Smooth muscle cell (in vitro differentiated cells): ENCODE measurements around the gene SCO1. TPM values are rescaled to one million over a fixed set of nuclear protein-coding genes. Genes with fewer than 3 reads are reported as not detected.
"Not testable (repeated sequence)": the region's sequence is repeated elsewhere in the genome, so short reads cannot be mapped to it uniquely, and the experiment has no call there.

Source experiments
- DNase-seq: peaks from one replicate; lab custom pipeline; 2025; ENCODE audit not compliant: unreplicated experiment; lab: John Stamatoyannopoulos, UW
- H2AFZ ChIP-seq: fragments of 200-600 bp; sonication (generic); 2 replicates; pipeline ENCODE4 v1.6.0; 2016; ENCODE audit warnings: antibody characterized with exemption, low read depth, mild to moderate bottlenecking
- H3F3A ChIP-seq: fragments of 200-600 bp; sonication (generic); 2 replicates; pipeline ENCODE4 v1.6.0; 2017; ENCODE audit warnings: antibody characterized with exemption, low read depth
- H3K27ac ChIP-seq: fragments of 200-600 bp; sonication (generic); 2 replicates; pipeline ENCODE4 v1.5.1; 2016; ENCODE audit warnings: low read depth, mild to moderate bottlenecking
- H3K27me3 ChIP-seq: fragments of 200-600 bp; sonication (generic); 2 replicates; pipeline ENCODE4 v1.6.1; 2016; ENCODE audit warnings: low read depth, mild to moderate bottlenecking
- H3K36me3 ChIP-seq: fragments of 200-600 bp; sonication (generic); 2 replicates; pipeline ENCODE4 v1.5.1; 2016; ENCODE audit warnings: low read depth
- H3K4me1 ChIP-seq: fragments of 200-600 bp; sonication (generic); 2 replicates; pipeline ENCODE4 v1.5.1; 2016; ENCODE audit warnings: low read depth
- H3K4me2 ChIP-seq: fragments of 200-600 bp; sonication (generic); 2 replicates; pipeline ENCODE4 v1.6.0; 2016; ENCODE audit warnings: mild to moderate bottlenecking
- H3K4me3 ChIP-seq: fragments of 200-600 bp; sonication (generic); 2 replicates; pipeline ENCODE4 v1.5.1; 2016; ENCODE audit warnings: mild to moderate bottlenecking
- H3K79me2 ChIP-seq: fragments of 200-600 bp; sonication (generic); 2 replicates; pipeline ENCODE4 v1.6.0; 2016; ENCODE audit warnings: low read depth, mild to moderate bottlenecking
- H3K9ac ChIP-seq: fragments of 200-600 bp; sonication (generic); 2 replicates; pipeline ENCODE4 v1.6.0; 2016; ENCODE audit warnings: low read depth
- H3K9me3 ChIP-seq: fragments of 200-600 bp; sonication (generic); replicated peaks from 2 replicates; pipeline ENCODE4 v1.5.1; 2016; ENCODE audit warnings: low read depth
- H4K20me1 ChIP-seq: fragments of 200-600 bp; sonication (generic); 2 replicates; pipeline ENCODE4 v1.6.0; 2016; ENCODE audit warnings: low read depth
- WGBS: methylation state at CpG from one replicate; pipeline ENCODE4 v1.1.7; 2016; ENCODE audit warnings: low lambda C conversion rate; 5-methylcytosine and 5-hydroxymethylcytosine counted together
- polyA plus RNA-seq: library from polyadenylated mRNA; unstranded; fragments of >200 nt; fragmentation: Nextera tagmentation; extraction: Ambion mirVana; gene quantifications from 2 replicates; pipeline ENCODE4 v1.2.1, GENCODE V29; 2016
- total RNA-seq: library from RNA; depleted of rRNA; stranded (reverse); fragments of >200 nt; gene quantifications from 2 replicates; pipeline ENCODE4 v1.2.3, GENCODE V29; 2014
- TF ChIP-seq, protein P1 (sequence below): fragments of 200-600 bp; sonication (generic); IDR thresholded peaks from 2 replicates; pipeline ENCODE4 v1.5.1; 2017; ENCODE audit warnings: borderline replicate concordance, mild to moderate bottlenecking, antibody characterized with exemption; ENCODE audit not compliant: insufficient read depth, poor library complexity, severe bottlenecking

Gene SCO1
- total and polyA plus RNA-seq, 2 experiments from 2014 or later: 25.9 to 28.3 TPM

DNA sequence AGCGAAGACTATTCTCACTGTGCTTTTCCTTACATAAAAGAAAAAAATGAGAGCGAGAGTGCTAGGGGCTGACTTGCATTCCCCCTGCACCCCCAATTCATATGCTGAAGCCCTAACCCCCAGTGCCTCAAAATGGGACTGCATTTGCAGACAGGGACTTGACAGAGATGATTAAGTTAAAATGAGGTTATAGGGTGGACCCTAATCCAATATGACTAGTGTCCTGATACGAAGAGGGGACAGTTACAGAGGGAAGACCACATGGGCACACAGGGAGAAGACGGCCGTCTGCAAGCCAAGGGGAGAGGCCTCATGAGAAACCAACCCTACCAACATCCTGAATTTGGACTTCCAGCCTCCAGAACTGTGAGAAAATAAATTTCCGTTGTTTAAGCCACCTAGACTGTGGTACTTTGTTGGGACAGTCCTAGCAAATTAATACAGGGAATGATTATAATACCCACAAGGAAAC, 34.1 kb upstream of the SCO1 start:
- H3K36me3 ChIP-seq: no peaks in the 10 kb centered on the region
- H3K4me2 ChIP-seq: peak overlapping the region; percentile 84
- no peak for DNase-seq
- peak overlapping the region; percentile 66 for H3K4me3 ChIP-seq
- H3K9ac ChIP-seq: no peak overlapping the region
- peaks cover 7% of the 10 kb centered on the region for H3K4me1 ChIP-seq
- H3K9me3 ChIP-seq: no peaks in the 10 kb centered on the region
- no peak overlapping the region for H3K27ac ChIP-seq
- TF ChIP-seq, protein P1, sequence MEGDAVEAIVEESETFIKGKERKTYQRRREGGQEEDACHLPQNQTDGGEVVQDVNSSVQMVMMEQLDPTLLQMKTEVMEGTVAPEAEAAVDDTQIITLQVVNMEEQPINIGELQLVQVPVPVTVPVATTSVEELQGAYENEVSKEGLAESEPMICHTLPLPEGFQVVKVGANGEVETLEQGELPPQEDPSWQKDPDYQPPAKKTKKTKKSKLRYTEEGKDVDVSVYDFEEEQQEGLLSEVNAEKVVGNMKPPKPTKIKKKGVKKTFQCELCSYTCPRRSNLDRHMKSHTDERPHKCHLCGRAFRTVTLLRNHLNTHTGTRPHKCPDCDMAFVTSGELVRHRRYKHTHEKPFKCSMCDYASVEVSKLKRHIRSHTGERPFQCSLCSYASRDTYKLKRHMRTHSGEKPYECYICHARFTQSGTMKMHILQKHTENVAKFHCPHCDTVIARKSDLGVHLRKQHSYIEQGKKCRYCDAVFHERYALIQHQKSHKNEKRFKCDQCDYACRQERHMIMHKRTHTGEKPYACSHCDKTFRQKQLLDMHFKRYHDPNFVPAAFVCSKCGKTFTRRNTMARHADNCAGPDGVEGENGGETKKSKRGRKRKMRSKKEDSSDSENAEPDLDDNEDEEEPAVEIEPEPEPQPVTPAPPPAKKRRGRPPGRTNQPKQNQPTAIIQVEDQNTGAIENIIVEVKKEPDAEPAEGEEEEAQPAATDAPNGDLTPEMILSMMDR: no peak
- no peaks in the 10 kb centered on the region for H3K27me3 ChIP-seq
- H4K20me1 ChIP-seq: no peaks in the 10 kb centered on the region
- H2AFZ ChIP-seq: no peak overlapping the region
- WGBS: 93% methylated on average over 6 of the region's 6 CpGs
- no peaks in the 10 kb centered on the region for H3K79me2 ChIP-seq
- peaks cover 4% of the 10 kb centered on the region for H3F3A ChIP-seq

- Histone ChIP-seq H3K4me3 (peak overlapping the region; percentile 66), H3K9ac (peak overlapping the region; percentile 40), H3K4me2 (peak overlapping the region; percentile 84), H2AFZ (peak overlapping the region; percentile 90), H3K27ac (peak overlapping the region; percentile 55)
- H3F3A ChIP-seq, DNase-seq, H3K36me3 ChIP-seq, H3K4me1 ChIP-seq, H3K9me3 ChIP-seq, H4K20me1 ChIP-seq, H3K27me3 ChIP-seq, H3K79me2 ChIP-seq: not testable (repeated sequence)
- 9% methylated on average over 15 of the region's 15 CpGs for WGBS
These were observed 32.9 kb upstream of the SCO1 start for GRCh38 chr17:10730247-10730646.

DNA sequence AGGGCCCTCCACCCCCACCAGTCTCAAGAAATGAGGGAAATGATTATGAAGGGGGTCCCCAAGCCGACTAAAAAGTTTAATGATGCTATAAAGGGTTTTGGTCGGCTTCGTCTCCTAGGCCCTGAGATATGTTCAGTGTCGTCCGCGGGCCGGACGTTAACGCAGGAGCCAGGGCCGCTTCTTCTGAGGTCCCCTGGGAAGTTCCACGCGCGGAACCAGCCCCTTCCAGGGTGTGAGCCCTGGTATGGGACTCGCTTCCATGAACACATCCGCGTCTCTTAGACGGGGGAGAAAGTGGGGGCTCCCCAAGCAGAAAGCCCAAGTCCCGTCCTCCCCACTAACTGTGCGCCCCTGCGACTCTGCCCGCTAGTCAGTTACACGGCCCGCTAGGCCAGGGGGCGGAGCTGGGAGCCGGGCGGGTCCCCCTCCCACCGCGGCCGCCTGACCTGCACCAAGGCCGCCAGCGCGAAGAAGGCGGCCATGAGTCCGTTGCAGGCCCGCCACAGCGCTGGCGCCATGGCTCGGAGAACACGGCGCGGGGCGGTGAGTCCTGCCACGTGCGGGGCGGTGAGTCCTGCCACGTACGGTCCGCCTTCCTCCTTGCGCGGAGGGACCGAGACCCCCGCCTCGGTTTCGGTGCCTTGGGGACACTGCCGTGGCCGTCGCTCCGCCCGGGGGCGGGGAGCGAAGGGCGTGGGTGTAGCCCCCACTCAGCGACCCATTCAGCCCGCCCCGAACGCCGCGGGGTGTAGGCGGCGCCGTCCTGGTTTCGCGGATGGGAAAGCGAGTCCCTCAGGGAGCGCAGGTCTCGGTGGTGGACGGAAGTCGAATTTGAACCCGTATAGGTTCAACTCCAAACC, 32.2 kb upstream of the SCO1 start, which contains the start of gene TMEM220:
TMEM220 (minus strand) TSS at position 690 of the 860 bp plus-strand sequence; CDS start at position 518, 172 bp downstream.
- DNase-seq: peak; percentile 89
- Histone ChIP-seq H3K9me3 (no peaks in the 10 kb centered on the region), H3K4me3 (peak within 1 kb of the TSS; percentile 66), H3K4me2 (peak within 1 kb of the TSS; percentile 84), H3K9ac (peak within 1 kb of the TSS; percentile 40), H3K27ac (peak within 1 kb of the TSS; percentile 55), H3K4me1 (peaks cover 7% of the 10 kb centered on the region), H2AFZ (peak within 1 kb of the TSS; percentile 95), H3K36me3 (no peaks in the 10 kb centered on the region), H3K27me3 (no peaks in the 10 kb centered on the region), H3F3A (peaks cover 4% of the 10 kb centered on the region), H4K20me1 (no peaks in the 10 kb centered on the region), H3K79me2 (no peaks in the 10 kb centered on the region)
- WGBS: 5% methylated on average over 76 of the region's 79 CpGs
- TF ChIP-seq, protein P1: no peak

DNA sequence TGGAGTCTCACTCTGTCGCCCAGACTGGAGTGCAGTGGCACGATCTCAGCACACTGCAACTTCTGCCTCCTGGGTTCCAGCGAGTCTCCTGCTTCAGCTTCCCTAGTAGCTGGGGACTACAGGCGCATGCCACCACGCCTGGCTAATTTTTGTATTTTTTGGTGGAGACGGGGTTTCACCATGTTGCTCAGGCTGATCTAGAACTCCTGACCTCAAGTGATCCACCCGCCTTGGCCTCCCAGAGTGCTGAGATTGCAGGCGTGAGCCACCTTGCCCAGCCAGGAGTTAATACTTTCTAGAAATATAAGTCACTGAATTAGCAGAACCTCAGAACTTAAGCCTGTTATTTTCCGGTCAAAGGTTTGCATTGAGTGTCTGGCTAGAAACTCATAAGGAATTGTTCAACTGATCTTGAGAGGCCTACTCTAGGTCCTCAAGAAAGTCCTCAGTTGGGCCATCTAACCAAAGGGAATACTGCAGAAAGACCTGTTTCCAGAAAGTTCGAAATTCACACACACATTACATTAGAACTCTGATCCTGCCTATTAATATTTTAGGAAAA, 31.1 kb upstream of the SCO1 start:
- no peak for DNase-seq
- H2AFZ ChIP-seq: no peak overlapping the region
- WGBS: 95% methylated on average over 10 of the region's 10 CpGs
- H3K27me3 ChIP-seq: no peaks in the 10 kb centered on the region
- no peaks in the 10 kb centered on the region for H3K9me3 ChIP-seq
- H4K20me1 ChIP-seq: no peaks in the 10 kb centered on the region
- H3F3A ChIP-seq: peaks cover 4% of the 10 kb centered on the region
- H3K27ac ChIP-seq: no peak overlapping the region
- peaks cover 7% of the 10 kb centered on the region for H3K4me1 ChIP-seq
- H3K9ac ChIP-seq: no peak overlapping the region
- TF ChIP-seq, protein P1: no peak
- no peak overlapping the region for H3K4me2 ChIP-seq
- no peaks in the 10 kb centered on the region for H3K36me3 ChIP-seq
- no peaks in the 10 kb centered on the region for H3K79me2 ChIP-seq
- no peak overlapping the region for H3K4me3 ChIP-seq
